ENCODE results near the gene WNT11.

DNA sequence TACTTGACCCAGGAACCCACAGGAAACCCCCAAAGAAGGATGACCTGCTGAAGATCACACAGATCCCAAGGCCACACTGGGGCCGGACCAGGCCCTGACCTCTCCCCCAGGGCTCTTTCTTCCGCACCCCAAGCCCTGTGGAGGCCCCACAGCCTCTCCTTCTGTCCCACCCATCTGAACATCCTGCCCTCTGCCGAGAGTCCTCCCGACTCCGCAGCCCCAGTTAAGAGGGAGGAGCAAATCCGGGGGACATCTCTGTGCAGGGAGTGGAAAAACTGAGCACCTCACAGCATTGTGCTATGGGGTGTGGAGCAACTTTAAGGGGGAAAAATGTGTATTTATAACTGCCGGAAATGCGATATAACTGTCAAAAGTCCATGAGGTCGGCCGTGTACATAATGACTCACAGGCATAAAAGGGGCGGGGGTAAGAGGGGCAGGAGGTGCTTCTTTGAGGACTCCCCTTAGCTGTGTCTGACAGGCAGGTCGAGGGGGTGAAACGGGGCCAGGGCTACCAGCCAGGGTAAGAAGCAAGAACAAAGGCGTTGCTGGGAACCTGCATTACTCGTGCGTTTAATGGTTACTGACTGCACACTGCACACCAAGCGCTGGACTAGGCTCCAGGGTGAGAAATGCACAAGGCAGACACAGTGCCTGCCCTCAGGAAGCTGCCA lies 57.2 kb downstream of the WNT11 start:
- TF ChIP-seq, protein P1, sequence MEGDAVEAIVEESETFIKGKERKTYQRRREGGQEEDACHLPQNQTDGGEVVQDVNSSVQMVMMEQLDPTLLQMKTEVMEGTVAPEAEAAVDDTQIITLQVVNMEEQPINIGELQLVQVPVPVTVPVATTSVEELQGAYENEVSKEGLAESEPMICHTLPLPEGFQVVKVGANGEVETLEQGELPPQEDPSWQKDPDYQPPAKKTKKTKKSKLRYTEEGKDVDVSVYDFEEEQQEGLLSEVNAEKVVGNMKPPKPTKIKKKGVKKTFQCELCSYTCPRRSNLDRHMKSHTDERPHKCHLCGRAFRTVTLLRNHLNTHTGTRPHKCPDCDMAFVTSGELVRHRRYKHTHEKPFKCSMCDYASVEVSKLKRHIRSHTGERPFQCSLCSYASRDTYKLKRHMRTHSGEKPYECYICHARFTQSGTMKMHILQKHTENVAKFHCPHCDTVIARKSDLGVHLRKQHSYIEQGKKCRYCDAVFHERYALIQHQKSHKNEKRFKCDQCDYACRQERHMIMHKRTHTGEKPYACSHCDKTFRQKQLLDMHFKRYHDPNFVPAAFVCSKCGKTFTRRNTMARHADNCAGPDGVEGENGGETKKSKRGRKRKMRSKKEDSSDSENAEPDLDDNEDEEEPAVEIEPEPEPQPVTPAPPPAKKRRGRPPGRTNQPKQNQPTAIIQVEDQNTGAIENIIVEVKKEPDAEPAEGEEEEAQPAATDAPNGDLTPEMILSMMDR (IDR thresholded peaks at IDR 0.05): no peak
- no peak for TF ChIP-seq POLR2A (IDR thresholded peaks at IDR 0.05)
